GM18499 (cell line): Measurements from ENCODE around the gene LZTS2.
A peak's percentile ranks its signal among the peaks of the same experiment; 100 is the strongest.

Experiments
- ATAC-seq: cut with Tn5 transposase; IDR thresholded peaks from one replicate; pipeline ENCODE4 v1.9.1; 2021; ENCODE audit warnings: moderate number of reproducible peaks; ENCODE audit not compliant: insufficient read depth, unreplicated experiment

The LZTS2 gene

DNA sequence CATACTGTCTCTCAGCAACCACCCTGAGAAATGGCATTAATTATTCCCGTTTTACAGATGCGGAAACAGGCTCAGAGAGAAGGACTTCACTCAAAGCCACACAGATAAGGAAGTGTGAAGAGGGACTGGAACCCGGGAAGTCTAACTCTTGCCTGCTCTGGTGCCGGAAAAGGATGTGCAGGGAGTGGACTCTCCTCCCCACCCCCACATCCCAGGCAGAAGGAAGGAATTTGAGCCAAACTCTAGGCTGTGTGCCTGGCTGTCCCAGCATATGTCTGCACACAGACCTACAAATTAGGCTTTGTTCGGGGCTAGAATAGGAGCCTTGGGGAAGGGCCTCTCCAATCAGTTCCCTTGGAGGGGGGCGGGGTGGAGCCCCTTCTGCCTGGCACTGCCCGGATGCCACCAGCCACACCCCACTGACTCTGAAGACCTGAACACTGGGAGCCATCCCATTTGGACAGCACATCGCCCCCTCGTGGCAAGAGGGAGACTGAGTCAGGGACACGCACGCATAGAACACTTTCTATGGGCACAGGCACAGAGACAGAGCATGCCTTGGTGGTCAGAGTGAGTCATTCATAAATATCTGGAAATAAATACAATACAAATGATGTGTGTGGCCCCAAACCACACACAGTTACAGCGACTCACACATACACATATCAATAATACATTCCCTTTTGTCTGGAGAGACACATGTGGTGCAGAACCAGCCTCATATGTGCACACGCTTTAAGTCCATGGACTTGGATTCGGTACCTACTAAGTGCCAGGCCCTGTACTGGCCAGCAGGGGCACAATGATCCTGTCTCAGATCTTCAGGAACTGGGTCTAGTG lies 13.1 kb downstream of the LZTS2 start:
- peak; percentile 75 for ATAC-seq

DNA sequence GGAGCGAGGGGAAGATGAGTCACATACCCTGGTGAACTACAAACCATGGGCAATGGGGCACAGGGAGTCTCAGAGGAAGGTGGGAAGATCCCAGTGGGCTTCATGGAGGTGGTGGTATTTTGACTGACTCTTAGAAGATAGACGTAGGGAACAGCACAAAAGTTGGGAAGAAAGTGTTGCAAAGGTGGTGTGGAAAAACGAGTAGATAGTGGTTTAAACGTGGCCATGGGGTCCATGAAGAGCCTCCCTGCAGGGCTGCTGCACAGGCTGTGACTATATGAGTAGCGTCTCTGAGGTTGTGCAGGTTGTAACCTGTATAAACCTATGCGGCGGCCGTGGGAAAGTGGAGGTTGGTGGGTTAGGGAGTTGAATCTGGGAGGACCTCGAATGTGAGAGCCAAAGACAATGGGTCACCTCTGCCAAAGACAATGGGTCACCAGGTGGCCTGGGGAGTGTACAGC lies 13.8 kb downstream of the LZTS2 start:
- ATAC-seq, result no peak

DNA sequence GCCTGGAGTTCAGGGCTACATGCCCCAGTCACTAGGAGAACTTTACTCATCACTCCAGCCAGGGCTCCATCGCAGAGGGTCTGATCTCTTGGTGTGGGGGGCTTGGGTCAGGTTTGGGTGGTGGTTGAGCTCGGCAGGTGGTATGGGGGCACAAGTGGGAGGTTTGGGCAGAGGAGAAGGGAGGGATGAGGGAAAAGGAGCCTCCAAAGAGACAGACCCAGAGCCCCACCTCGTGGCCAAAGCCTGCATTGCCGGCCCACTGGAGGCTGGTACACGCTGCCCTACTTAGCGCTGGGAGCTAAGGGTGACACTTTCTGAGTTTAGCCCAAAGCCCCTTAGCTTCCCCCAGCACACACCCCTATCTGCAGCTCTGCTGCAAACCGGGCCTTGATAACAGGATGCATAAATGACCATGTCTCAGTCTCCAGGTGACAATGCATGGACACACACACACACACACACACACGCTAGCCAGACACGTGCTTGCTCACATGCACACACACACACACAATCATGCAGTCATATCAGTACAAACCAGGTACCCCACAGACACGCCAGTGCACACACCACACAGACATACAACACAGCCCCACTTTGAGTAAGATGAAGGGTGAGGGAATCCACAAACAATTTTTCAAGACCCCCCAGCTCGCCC lies 14.7 kb downstream of the LZTS2 start:
- no peak for ATAC-seq

DNA sequence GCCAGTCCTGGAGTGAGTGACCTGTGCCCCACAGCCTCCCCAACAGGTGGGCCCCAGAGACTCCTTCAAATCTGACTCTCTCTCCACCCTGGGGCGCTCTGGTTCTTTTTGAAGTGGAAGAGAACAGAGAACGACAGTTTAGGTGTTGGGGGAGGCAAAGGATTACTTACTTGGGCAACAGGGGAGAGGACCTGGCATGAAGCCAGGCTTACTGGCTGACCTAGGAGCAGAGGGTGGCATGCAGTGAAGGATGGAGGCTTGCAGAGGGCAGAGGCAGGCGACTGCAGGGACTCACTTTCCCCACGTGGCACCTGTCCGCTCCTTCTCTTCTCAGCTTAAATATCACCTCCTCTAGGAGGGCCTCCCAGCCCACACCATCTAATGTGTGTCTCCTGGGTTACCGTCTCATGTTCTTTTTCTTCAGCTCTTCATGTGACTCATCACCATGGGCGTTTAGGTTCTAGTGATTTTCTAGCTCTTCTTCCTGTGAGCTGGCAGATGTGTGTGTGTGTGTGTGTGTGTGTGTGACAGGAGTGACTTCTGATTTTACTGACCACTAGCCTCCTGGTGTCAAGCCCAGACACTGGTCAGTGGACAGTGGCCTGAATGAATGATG lies 15.5 kb downstream of the LZTS2 start:
- no peak for ATAC-seq

DNA sequence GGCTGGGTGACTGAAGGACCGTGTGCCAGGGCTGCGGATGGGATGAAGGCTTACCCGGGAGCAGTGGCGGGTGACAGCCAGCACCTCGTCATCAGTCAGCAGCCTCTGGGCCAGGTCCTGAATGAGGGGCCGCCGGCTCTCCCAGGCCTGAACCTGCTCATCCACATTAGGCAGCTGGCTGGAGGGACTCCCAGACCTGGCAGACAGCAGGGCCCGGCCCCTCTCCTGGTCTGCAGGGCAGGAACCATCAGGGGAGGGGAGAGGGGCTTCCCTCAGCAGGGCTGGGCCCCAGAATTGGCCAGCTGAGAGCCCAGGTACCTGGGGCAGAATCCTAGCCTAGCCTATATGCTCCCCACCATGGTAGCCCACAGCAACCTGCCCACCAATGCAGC lies 16.0 kb downstream of the LZTS2 start:
- ATAC-seq, result no peak

DNA sequence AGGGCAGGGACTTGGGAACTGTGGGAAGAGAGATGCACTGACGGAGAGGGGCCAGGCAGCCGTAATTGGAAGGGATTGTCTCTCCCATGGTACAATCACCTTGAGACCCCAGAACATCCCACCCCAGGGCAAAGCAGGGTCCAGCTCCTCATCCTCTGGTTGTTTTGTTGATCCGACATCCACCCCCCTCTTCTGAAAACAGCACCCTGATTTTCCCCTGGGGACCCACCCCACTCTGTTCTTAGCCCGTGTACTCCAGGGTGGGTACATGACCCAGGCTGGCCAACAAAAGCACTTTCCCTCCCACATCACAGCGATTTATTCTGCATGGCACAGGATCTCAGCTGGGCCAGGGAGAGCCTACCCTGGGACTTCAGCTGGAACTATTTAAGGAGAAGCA lies 17.2 kb downstream of the LZTS2 start:
- no peak for ATAC-seq

DNA sequence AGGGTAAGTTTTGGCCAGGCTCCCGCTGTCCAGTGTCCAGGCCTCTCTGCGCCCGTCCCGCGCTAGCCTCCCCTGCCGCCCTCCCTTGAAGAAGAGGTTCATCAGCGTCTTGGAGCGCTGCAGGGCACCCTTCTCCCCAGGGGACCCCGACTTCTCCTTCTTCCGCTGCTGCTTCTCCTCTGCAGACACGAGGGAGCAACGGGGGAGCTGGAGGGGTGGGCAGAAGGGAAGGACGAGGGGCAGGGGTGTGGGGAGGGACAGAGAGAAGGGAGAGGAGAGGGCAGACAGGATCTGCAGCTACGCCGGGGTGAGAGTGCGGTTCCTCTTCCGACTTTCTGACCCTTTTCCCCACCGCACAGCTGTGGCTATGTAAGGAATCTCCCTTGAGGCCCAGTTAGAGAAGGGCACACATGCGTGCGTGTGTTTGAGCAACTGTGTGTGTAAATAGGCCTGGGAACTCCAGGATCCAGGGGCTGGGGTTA lies 18.6 kb downstream of the LZTS2 start:
- no peak for ATAC-seq

DNA sequence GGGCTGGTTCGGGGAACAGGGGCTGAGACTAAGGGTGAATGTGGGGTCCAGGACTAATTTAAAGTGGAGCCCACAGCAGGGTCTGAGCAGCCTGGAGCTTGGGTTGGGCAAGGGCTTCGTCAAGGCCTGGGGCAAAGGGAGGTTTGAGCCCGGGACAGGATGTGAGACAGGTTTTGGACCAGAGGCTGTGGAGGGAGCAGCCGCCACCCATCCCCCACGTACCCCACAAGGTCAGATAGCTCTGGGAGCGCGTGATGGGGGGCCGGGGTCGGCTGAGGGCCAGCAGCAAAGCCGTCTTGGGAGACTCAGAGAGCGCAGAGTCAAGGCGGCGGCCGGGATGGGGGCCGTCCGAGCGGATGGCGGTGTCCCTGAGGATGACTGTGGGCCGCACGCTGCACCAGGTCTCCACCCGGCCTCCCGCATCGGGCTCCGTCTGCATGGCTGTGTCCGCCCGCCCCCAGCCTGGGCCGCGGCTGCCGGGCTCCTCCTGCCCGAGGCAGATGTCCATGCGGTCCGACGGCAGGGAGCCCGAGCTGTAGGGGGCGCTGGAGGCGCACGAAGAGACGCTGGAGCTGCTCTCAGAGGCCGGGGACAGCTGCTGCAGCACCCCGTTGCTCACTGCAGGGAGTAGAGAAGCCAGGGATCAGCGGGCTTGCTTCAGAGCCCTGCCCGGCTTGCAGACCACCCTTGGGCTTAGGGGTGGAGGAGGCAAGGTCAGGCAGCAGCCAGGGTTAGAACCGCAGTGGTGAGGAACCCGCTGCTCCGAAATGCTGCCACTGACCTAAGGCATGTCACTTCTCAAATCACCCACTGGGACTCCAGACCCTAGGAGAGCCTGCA lies 19.2 kb downstream of the LZTS2 start:
- no peak for ATAC-seq

DNA sequence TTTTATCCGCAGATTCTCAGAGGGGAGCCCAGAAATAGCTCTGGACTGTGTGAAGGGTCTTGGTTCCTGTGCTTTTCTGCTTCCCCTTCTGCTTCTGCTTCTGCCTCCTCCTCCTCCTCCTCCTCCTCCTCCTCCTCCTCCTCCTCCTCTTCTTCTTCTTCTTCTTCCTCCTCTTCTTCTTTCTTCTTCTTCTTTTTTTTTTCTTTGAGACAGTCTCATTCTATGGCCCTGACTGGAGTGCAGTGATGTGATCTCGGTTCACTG lies 19.8 kb downstream of the LZTS2 start:
- no peak for ATAC-seq

DNA sequence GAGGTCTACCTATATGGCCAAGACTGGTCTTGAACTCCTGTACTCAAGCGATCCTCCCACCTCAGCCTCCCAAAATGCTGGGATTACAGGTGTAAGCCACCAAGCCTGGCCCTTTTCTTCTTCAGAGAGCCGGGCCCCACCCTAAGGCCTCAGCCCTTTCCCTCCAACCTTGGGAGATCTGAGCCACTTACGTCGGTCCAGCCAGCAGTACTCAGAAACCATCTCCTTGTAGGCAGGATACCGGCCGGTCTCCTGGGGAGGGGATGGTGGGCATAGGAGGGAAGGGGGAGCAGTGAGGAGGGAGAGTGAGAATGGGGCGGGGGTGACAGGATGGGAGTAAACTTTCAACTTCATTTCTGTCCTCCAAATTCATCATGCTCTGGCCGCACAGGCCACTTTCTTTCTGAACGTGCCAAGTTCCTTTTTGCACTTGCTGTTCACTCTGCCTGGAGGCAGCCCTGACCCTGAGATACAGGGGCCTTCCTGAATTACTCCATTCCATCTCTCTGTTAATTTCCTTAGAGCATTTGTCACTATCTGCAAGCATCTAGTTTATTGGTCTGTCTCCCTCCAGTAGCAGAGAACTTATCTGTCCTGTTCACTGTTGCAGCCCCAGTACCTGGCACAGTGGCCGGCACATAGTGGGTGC lies 20.9 kb downstream of the LZTS2 start:
- no peak for ATAC-seq

DNA sequence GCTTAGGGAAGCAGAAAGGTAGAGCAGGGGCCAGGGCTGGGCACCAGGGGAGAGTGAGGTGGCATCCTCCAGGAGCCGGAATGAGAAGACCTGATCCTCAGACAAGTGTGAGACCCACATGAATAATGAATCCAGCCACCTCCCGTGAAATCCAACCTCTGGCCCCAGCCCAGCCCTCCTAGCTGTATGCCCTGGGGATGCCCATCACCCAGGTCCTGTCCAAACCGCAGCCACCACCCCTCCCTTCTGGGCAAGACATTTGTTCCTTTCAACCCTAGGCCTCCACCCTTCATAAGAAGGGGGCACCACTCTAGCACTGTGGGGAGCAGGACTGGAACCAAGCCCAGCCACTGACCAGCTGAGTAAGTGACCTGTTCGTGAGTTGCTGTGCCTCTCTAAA lies 21.6 kb downstream of the LZTS2 start:
- no peak for ATAC-seq

DNA sequence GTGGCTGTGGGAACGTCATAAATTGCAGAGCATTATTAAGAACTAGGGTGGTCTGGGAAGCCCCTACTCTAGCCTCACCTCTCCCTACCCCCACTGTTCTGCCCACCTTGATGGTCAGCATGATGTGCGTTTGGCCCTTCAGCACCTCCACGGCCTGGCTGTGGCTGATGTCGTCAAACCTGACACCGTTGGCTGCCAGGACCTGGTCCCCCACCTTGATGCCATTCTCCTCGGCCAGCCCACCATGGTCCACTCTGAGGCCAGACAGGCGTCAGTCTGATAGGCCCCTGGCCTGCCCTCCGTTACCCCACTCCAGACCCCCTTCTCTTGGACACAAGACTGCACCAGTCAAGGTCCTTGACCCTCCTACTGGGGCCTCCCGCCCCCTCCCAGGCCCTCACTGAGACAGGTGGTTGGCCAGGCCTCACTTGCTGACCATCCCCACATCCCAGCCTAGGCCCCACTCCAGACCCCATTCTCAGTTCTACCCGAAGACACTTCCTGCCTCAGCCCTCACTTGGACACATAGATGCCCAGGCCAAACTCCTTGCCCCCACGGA lies 22.2 kb downstream of the LZTS2 start:
- no peak for ATAC-seq

DNA sequence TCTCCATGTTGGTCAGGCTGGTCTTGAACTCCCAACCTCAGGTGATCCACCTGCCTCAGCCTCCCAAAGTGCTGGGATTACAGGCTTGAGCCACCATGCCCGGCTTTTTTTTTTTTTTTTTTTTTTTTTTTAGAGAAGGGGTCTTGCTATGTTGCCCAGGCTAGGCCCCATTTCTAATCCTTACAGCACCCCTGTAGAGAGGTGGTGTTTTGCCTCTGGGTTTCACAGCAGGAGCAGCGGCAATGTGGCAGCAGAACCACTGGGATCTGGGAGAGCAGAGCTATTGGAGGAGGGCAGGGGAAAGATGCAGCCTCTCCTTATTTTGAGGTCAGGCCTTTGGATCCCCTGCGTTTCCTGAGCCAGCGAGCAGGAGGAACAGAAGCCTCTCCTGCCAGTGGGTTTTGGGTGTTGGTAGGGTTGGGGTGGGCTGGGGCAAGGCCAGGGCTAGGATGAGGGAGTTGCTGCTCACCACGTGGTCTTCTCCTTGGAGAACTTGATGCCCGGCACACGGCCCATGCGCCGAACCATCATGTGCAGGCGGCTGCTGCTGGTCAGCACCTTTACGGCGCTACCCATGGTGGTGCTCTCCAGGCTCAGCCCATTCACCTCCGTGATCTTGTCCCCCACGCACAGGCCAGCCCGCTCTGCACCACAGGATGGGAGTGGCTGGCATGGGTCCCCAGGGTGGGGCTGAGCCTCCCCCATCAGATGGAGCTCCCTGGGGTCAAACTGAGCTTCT lies 23.5 kb downstream of the LZTS2 start:
- ATAC-seq, result no peak

DNA sequence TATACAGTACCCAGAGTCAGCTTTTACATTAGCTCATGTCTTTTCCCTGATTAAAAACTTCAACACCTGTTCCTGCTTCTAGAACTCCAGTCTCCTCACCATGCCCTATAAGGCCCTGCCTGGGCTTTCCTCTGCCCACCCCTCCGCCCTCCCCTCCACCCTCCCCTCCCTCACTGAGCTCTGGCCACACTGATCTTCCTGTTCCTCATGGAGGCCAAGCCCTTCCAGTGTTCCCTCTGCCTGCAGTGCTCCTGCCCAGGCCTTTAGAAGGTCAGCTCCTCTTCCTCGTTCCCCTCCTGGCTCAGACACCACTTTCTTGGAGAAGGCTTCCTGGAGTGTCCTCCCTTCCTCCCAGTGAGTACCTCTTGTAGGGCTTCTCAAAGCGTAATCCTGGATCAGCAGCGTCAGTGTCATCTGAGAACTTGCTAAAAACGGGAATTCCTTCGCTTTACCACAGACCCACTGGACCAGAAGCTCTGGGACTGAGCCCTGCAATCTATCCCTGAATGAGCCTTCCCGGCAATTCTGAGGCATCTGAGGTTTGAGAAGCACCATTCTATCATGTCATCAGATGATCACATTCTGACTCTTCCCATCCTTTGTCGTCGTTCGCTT lies 27.6 kb downstream of the LZTS2 start:
- no peak for ATAC-seq

DNA sequence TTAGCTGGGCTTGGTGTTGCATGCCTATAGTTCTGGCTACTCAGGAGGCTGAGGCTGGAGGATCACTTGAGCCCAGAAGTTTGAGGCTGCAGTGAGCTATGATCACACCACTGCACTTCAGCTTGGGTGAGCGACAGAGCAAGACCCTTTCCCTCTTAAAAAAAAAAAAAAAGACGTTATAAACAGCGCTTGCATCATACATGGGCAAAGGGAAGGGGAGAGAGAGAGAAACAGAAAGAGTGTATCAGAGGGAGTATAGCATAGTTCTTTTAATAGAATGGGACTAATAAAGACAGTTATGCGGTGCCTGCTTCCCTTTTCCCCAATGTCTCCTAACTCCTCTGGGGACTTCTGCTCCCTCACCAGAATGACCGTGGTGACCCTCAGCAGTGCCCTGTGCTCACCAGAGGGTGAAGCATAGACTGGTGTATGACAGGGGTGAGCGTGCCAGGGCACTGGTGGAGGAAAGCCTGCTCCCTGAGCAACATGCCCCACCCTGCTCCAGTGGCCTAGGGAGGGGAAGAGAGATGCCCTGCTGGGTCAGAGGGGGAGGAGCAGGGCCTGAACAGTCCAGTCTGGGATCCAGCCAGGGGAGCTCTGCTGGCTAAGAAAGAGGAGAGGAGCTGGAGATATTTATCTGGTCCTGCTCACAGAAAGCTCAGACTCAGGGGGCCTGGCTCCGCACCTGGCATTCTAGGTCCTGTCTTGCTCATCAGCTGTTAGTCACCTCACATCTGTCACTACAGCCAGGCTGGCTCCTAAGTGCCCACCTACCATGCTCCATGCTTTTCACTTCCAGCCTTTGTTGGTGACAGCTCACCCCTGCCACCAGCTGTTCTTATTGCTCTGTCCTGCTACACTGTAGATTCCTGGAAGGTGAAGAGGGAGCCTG lies 29.1 kb downstream of the LZTS2 start:
- ATAC-seq, result no peak

DNA sequence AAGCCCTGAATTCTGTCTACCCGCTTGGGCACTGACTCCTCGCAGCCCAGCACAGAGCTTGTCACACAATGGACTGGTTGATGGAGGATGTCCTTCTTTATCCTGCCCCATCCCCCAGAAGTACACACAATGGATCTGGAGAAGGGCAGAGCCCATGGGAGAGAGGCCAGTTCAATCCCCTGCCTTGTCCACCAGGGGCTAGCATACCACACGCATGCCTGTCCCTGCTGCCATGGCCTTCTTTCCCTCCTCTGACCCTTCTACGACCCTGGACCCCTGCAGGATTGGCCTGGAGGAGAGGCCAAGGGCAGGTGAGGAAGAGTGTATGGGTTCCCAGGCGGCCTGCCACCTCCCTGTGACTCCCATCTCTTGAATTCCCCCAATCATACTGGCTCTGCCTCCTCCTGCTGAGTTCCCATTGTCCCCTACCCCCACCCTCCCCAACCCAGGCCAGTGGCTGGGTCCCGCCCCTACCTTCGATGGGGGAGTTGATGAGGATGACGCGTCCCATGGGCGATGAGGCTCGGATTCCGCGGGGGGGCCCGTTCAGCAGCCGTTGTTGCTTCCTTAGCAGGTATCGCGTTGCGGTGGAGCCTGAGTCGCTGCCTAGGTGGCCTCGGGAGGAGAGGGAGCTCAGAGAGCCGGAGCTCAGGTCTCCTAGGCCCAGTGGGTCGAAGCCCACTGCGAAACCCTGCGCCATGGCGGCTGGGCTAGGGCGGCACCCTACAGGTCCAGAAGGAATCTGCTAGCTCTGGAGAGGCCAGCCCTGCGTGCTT lies 30.1 kb downstream of the LZTS2 start:
- ATAC-seq, result no peak

DNA sequence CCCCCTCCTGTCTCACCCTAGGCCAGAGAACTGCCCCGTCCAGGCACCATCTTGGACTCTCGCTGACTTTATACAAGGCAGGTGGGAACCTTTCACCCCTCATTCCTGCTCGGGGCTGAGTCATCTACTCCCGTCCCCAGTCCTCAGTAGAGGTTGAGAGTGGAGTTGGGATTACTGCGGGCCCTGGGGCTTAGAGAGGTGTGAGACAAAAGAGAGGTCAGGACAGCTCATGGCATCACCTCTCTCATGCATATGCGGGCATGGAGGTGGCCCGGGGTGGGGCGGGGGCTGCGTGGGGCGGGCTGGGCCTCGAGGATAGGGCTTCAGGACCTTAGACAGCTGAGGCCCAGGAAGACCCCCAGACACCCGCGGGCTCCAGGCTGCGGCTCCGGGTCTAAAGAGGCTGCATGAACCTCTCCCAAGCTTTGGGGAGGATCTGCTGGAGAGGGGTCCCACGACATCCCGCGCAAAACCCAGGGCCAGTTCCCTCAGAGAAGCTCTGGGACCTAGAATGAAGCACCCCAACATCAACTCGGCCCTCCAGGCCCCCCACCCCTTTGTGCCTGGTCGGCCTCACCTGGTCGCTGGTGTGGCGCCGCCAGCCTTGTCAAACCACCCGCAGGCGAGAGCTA lies 31.0 kb downstream of the LZTS2 start:
- ATAC-seq, result no peak
